Fibroblast of skin of scalp (primary cell): ENCODE data around the gene COL11A2.

Experiments
- DNase-seq: peaks from one replicate; pipeline ENCODE4 v3.0.0-alpha.2; 2013

Gene COL11A2

GRCh38 chr6:33191383-33192104 is 723 bp downstream of the COL11A2 start:
- no peak for DNase-seq

GRCh38 chr6:33190504-33191107 is 1.7 kb downstream of the COL11A2 start:
- DNase-seq = no peak

GRCh38 chr6:33189625-33190448 is 2.4 kb downstream of the COL11A2 start:
- no peak for DNase-seq

- DNase-seq = no peak
Observed at GRCh38 chr6:33189164-33189563, 3.1 kb downstream of the COL11A2 start.

GRCh38 chr6:33187809-33188208 is 4.5 kb downstream of the COL11A2 start:
- no peak for DNase-seq

- DNase-seq = no peak
Observed at GRCh38 chr6:33185654-33186187, 6.5 kb downstream of the COL11A2 start.

GRCh38 chr6:33185190-33185589 is 7.1 kb downstream of the COL11A2 start:
- no peak for DNase-seq

GRCh38 chr6:33183071-33183683 is 9.1 kb downstream of the COL11A2 start:
- DNase-seq = no peak

GRCh38 chr6:33181141-33181540 is 11.1 kb downstream of the COL11A2 start:
- DNase-seq = no peak

- no peak for DNase-seq
Observed at GRCh38 chr6:33178755-33179475, 13.4 kb downstream of the COL11A2 start.

- no peak for DNase-seq
Observed at GRCh38 chr6:33177552-33178446, 14.5 kb downstream of the COL11A2 start.

GRCh38 chr6:33176906-33177305 is 15.4 kb downstream of the COL11A2 start:
- no peak for DNase-seq

- no peak for DNase-seq
Observed at GRCh38 chr6:33175436-33176069, 16.7 kb downstream of the COL11A2 start.

- DNase-seq = no peak
Observed at GRCh38 chr6:33174784-33175183, 17.5 kb downstream of the COL11A2 start.

GRCh38 chr6:33173535-33174180 is 18.6 kb downstream of the COL11A2 start:
- DNase-seq = no peak

GRCh38 chr6:33172688-33173534 is 19.4 kb downstream of the COL11A2 start:
- DNase-seq = peak; percentile 33

- no peak for DNase-seq
Observed at GRCh38 chr6:33171880-33172687, 20.2 kb downstream of the COL11A2 start.
